ENCODE measurements around the gene CACNA2D3.
"Not testable (repeated sequence)": the region's sequence is repeated elsewhere in the genome, so short reads cannot be mapped to it uniquely, and the experiment has no call there.

CACNA2D3 gene

GRCh38 chr3:54950391-54951003 lies 828.1 kb downstream of the CACNA2D3 start:
- DNase-seq, result no peak

GRCh38 chr3:54951405-54951804 lies 829.1 kb downstream of the CACNA2D3 start:
- DNase-seq, result peak in 49 of 58 donors; percentile 2 to 68 (median 28)

- no peak for DNase-seq
These were observed 831.7 kb downstream of the CACNA2D3 start for GRCh38 chr3:54954022-54954421.

- no peak for DNase-seq
These were observed 832.2 kb downstream of the CACNA2D3 start for GRCh38 chr3:54954521-54954920.

- DNase-seq, result no peak
These were observed 833.1 kb downstream of the CACNA2D3 start for GRCh38 chr3:54955496-54955895.

- DNase-seq, result no peak
These were observed 833.6 kb downstream of the CACNA2D3 start for GRCh38 chr3:54955941-54956340.

- DNase-seq, result no peak
These were observed 835.4 kb downstream of the CACNA2D3 start for GRCh38 chr3:54957711-54958110.

GRCh38 chr3:54960082-54960481 lies 837.7 kb downstream of the CACNA2D3 start:
- no peak for DNase-seq

GRCh38 chr3:54960701-54961100 lies 838.3 kb downstream of the CACNA2D3 start:
- DNase-seq, result no peak

- no peak for DNase-seq
These were observed 839.8 kb downstream of the CACNA2D3 start for GRCh38 chr3:54962200-54962599.

- no peak for DNase-seq
These were observed 841.3 kb downstream of the CACNA2D3 start for GRCh38 chr3:54963641-54964040.

- no peak for DNase-seq
These were observed 841.7 kb downstream of the CACNA2D3 start for GRCh38 chr3:54964081-54964480.

- no peak for DNase-seq
These were observed 843.4 kb downstream of the CACNA2D3 start for GRCh38 chr3:54965746-54966145.

- DNase-seq, result no peak
These were observed 844.6 kb downstream of the CACNA2D3 start for GRCh38 chr3:54966979-54967378.

GRCh38 chr3:54967731-54968161 lies 845.4 kb downstream of the CACNA2D3 start:
- DNase-seq, result no peak

- no peak for DNase-seq
These were observed 846.3 kb downstream of the CACNA2D3 start for GRCh38 chr3:54968546-54969172.

GRCh38 chr3:54969652-54970051 lies 847.3 kb downstream of the CACNA2D3 start:
- DNase-seq, result no peak

- no peak for DNase-seq
These were observed 848.5 kb downstream of the CACNA2D3 start for GRCh38 chr3:54970895-54971294.

- no peak for DNase-seq
These were observed 855.1 kb downstream of the CACNA2D3 start for GRCh38 chr3:54977439-54977838.

GRCh38 chr3:54977946-54978345 lies 855.6 kb downstream of the CACNA2D3 start:
- not testable (repeated sequence) for DNase-seq

- DNase-seq, result no peak
These were observed 860.5 kb downstream of the CACNA2D3 start for GRCh38 chr3:54982807-54983206.

- DNase-seq, result no peak
These were observed 861.1 kb downstream of the CACNA2D3 start for GRCh38 chr3:54983266-54984099.
